ENCODE results near the gene MVD. TPM values are rescaled to one million over a fixed set of nuclear protein-coding genes. Genes with fewer than 3 reads are reported as not detected.
A peak's percentile ranks its signal among the peaks of the same experiment; 100 is the strongest.

MVD gene
- total and polyA plus RNA-seq, 2 of the 13 experiments (the other 11 are each of a cell fraction or from before 2014, with no cell fraction given) = 28.1 to 187 TPM

DNA sequence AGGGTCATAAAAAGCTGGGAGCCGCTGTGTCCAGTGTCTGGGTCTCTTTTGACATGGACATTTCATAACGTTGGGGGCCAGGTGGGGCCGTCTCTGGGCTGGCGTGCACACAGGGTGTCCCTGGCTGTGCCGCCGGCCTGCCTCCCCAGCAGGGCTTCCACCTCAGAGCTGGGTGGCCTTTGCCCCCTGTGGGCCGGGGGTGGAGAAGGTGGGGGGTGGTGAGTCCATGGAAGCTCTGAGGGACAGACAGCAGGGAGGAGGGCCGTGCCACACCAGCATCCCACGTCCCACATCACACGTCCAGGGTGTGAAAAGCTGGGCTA is 24.3 kb upstream of the MVD start (continued):
- TF ChIP-seq NR2F2 (IDR thresholded peaks at IDR 0.05; ENCODE audit: borderline replicate concordance, low read depth) (no peak), HIVEP1 (CRISPR knock-in tag; IDR thresholded peaks at IDR 0.05) (peak; percentile 56; the same call in 1 of the 2 replicates), NCOA1 (CRISPR knock-in tag; IDR thresholded peaks at IDR 0.05) (no peak), KDM4B (CRISPR knock-in tag; IDR thresholded peaks at IDR 0.05) (0 out of 2 replicates have a peak, but pooled peaks have one; percentile 1), TARDBP (CRISPR knock-in tag; IDR thresholded peaks at IDR 0.05) (no peak; the same call in 1 of the 2 replicates), GATA4 (IDR thresholded peaks at IDR 0.05; ENCODE audit: borderline replicate concordance, low read depth) (no peak), HNRNPLL (IDR thresholded peaks at IDR 0.05; ENCODE audit: low read depth, low read length, poor library complexity, severe bottlenecking) (no peak), HHEX (CRISPR knock-in tag; IDR thresholded peaks at IDR 0.05) (no peak), ZNF460 (CRISPR knock-in tag; IDR thresholded peaks at IDR 0.05; ENCODE audit: borderline replicate concordance) (no peak), ZFP82 (CRISPR knock-in tag; IDR thresholded peaks at IDR 0.05; ENCODE audit: borderline replicate concordance) (no peak), NCOR1 (IDR thresholded peaks at IDR 0.05; ENCODE audit: borderline replicate concordance, low read length) (no peak), SIN3A (IDR thresholded peaks at IDR 0.05; ENCODE audit: borderline replicate concordance, low read depth, low read length) (peak; percentile 59; the same call in 1 of the 2 replicates), ZNF451 (CRISPR knock-in tag; IDR thresholded peaks at IDR 0.05) (0 out of 2 replicates have a peak, but pooled peaks have one; percentile 23), KLF15 (CRISPR knock-in tag; IDR thresholded peaks at IDR 0.05; ENCODE audit: borderline replicate concordance) (no peak), GZF1 (CRISPR knock-in tag; IDR thresholded peaks at IDR 0.05) (0 out of 2 replicates have a peak, but pooled peaks have one; percentile 52), TCF12 (IDR thresholded peaks at IDR 0.05) (no peak), TCF12 (CRISPR knock-in tag; IDR thresholded peaks at IDR 0.05) (0 out of 2 replicates have a peak, but pooled peaks have one; percentile 13), ZNF546 (CRISPR knock-in tag; conservative IDR thresholded peaks at IDR 0.05) (no peak), RBM39 (IDR thresholded peaks at IDR 0.05; ENCODE audit: low read depth, low read length, poor library complexity, severe bottlenecking) (no peak), ZNF556 (CRISPR knock-in tag; IDR thresholded peaks at IDR 0.05; ENCODE audit: borderline replicate concordance) (no peak), TCF7L2 (IDR thresholded peaks at IDR 0.05; ENCODE audit: low read depth, low read length) (no peak), TEAD3 (CRISPR knock-in tag; optimal IDR thresholded peaks at IDR 0.05; ENCODE audit: borderline replicate concordance) (no peak)
- TF ChIP-seq, protein P1, sequence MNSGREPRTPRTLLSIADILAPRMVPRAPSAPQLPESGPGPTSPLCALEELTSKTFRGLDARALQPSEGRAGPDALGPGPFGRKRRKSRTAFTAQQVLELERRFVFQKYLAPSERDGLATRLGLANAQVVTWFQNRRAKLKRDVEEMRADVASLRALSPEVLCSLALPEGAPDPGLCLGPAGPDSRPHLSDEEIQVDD (CRISPR knock-in tag; IDR thresholded peaks at IDR 0.05; ENCODE audit: borderline replicate concordance) = peak; percentile 39; the same call in 1 of the 2 replicates
- TF ChIP-seq, protein P2, sequence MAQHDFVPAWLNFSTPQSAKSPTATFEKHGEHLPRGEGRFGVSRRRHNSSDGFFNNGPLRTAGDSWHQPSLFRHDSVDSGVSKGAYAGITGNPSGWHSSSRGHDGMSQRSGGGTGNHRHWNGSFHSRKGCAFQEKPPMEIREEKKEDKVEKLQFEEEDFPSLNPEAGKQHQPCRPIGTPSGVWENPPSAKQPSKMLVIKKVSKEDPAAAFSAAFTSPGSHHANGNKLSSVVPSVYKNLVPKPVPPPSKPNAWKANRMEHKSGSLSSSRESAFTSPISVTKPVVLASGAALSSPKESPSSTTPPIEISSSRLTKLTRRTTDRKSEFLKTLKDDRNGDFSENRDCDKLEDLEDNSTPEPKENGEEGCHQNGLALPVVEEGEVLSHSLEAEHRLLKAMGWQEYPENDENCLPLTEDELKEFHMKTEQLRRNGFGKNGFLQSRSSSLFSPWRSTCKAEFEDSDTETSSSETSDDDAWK (CRISPR knock-in tag; IDR thresholded peaks at IDR 0.05) = no peak
- TF ChIP-seq, protein P3, sequence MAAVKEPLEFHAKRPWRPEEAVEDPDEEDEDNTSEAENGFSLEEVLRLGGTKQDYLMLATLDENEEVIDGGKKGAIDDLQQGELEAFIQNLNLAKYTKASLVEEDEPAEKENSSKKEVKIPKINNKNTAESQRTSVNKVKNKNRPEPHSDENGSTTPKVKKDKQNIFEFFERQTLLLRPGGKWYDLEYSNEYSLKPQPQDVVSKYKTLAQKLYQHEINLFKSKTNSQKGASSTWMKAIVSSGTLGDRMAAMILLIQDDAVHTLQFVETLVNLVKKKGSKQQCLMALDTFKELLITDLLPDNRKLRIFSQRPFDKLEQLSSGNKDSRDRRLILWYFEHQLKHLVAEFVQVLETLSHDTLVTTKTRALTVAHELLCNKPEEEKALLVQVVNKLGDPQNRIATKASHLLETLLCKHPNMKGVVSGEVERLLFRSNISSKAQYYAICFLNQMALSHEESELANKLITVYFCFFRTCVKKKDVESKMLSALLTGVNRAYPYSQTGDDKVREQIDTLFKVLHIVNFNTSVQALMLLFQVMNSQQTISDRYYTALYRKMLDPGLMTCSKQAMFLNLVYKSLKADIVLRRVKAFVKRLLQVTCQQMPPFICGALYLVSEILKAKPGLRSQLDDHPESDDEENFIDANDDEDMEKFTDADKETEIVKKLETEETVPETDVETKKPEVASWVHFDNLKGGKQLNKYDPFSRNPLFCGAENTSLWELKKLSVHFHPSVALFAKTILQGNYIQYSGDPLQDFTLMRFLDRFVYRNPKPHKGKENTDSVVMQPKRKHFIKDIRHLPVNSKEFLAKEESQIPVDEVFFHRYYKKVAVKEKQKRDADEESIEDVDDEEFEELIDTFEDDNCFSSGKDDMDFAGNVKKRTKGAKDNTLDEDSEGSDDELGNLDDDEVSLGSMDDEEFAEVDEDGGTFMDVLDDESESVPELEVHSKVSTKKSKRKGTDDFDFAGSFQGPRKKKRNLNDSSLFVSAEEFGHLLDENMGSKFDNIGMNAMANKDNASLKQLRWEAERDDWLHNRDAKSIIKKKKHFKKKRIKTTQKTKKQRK (IDR thresholded peaks at IDR 0.05; ENCODE audit: low read length) = no peak
- TF ChIP-seq, protein P4, sequence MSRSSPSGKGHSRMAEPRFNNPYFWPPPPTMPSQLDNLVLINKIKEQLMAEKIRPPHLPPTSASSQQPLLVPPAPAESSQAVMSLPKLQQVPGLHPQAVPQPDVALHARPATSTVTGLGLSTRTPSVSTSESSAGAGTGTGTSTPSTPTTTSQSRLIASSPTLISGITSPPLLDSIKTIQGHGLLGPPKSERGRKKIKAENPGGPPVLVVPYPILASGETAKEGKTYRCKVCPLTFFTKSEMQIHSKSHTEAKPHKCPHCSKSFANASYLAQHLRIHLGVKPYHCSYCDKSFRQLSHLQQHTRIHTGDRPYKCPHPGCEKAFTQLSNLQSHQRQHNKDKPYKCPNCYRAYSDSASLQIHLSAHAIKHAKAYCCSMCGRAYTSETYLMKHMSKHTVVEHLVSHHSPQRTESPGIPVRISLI (CRISPR knock-in tag; IDR thresholded peaks at IDR 0.05; ENCODE audit: borderline replicate concordance) = no peak

Data from HepG2 (cell line).